H1 (cell line): ENCODE measurements around the gene ATXN2. TPM values are rescaled to one million over a fixed set of nuclear protein-coding genes. Genes with fewer than 3 reads are reported as not detected.

Source experiments
- CTCF ChIA-PET: fragments of 300-600 bp; sonication (Branson Sonifier 250); formaldehyde crosslinking; loops from one replicate; lab custom pipeline; 2021; ENCODE audit not compliant: partially characterized antibody; lab: Charles Lee
- POLR2A ChIA-PET: fragments of 300-600 bp; sonication (Branson Sonifier 250); formaldehyde crosslinking; loops from one replicate; lab custom pipeline; 2021; ENCODE audit warnings: inconsistent platforms; ENCODE audit not compliant: partially characterized antibody; lab: Charles Lee
- DNase-seq, 2 experiments: peaks; one replicate each; pipeline versions ENCODE4 v3.0.0 to v3.0.0-alpha.2; 2010 to 2022; ENCODE audit warnings: low spot score in 2 of 2, low read depth in 1 of 2, mixed read lengths in 1 of 2
- FAIRE-seq: peaks from 2 replicates; lab custom pipeline; 2011; peaks lifted over from hg19 to GRCh38; lab: Jason Lieb, UNC
- H2AFZ ChIP-seq: 2 replicates; pipeline ENCODE4 v1.8.1; 2012; ENCODE audit warnings: low read length, inconsistent platforms
- H2AK5ac ChIP-seq: 2 replicates; pipeline ENCODE4 v1.6.1; 2013; ENCODE audit warnings: low read depth, low read length
- H2BK120ac ChIP-seq: replicated peaks from 2 replicates; pipeline ENCODE3; 2013; ENCODE audit warnings: low read depth, low read length, inconsistent platforms
- H2BK12ac ChIP-seq: 2 replicates; pipeline ENCODE4 v1.6.1; 2013; ENCODE audit warnings: low read depth, low read length
- H2BK15ac ChIP-seq: 2 replicates; pipeline ENCODE4 v1.6.1; 2013; ENCODE audit warnings: low read length
- H2BK20ac ChIP-seq: 2 replicates; pipeline ENCODE4 v1.6.1; 2013; ENCODE audit warnings: low read length
- H2BK5ac ChIP-seq: 2 replicates; pipeline ENCODE4 v1.6.1; 2013; ENCODE audit warnings: low read depth, low read length
- H3K14ac ChIP-seq: 2 replicates; pipeline ENCODE4 v1.6.1; 2013; ENCODE audit warnings: inconsistent platforms; ENCODE audit not compliant: insufficient read length
- H3K18ac ChIP-seq: 2 replicates; pipeline ENCODE4 v1.6.1; 2013; ENCODE audit warnings: low read length; ENCODE audit errors: extremely low read depth
- H3K23ac ChIP-seq: 2 replicates; pipeline ENCODE4 v1.6.1; 2013; ENCODE audit warnings: inconsistent platforms; ENCODE audit not compliant: insufficient read length
- H3K23me2 ChIP-seq: 2 replicates; pipeline ENCODE4 v1.6.1; 2013; ENCODE audit warnings: low read depth, low read length
- H3K27ac ChIP-seq: 2 replicates; pipeline ENCODE4 v1.6.1; 2011; ENCODE audit warnings: low read depth, low read length, inconsistent platforms
- H3K27me3 ChIP-seq, 4 experiments: replicated peaks in 1 of 4; 1 replicate in 1 of 4; 2 replicates in 3 of 4; pipeline versions ENCODE4 v1.6.1 to v1.8.1; 2011 to 2013; ENCODE audit warnings: low read length in 3 of 4, mild to moderate bottlenecking in 3 of 4, inconsistent platforms in 2 of 4, mixed read lengths in 2 of 4, moderate library complexity in 1 of 4; ENCODE audit not compliant: control insufficient read depth in 3 of 4, insufficient read depth in 3 of 4; ENCODE audit errors: extremely low read depth in 1 of 4
- H3K36me3 ChIP-seq, 4 experiments: 2 replicates each; pipeline versions ENCODE4 v1.6.1 to v1.8.1; 2011 to 2013; ENCODE audit warnings: mild to moderate bottlenecking in 4 of 4, low read length in 3 of 4, moderate library complexity in 2 of 4, control low read depth in 1 of 4, inconsistent platforms in 1 of 4; ENCODE audit not compliant: insufficient read depth in 4 of 4, control insufficient read depth in 2 of 4
- H3K4ac ChIP-seq: replicated peaks from 2 replicates; pipeline ENCODE3; 2013; ENCODE audit warnings: low read length, low read depth, mixed read lengths, inconsistent platforms; ENCODE audit not compliant: insufficient read length
- H3K4me1 ChIP-seq, 4 experiments: replicated peaks in 1 of 4; 1 replicate in 1 of 4; 2 replicates in 3 of 4; pipeline versions ENCODE4 v1.6.1 to v1.8.1; 2011 to 2013; ENCODE audit warnings: low read length in 3 of 4, inconsistent platforms in 2 of 4, mixed read lengths in 1 of 4; ENCODE audit not compliant: insufficient read depth in 4 of 4, control insufficient read depth in 3 of 4
- H3K4me2 ChIP-seq, 2 experiments: 2 replicates each; pipeline versions ENCODE4 v1.6.1 to v1.8.1; 2011 to 2013; ENCODE audit warnings: low read depth in 2 of 2, low read length in 2 of 2, control low read depth in 1 of 2, inconsistent platforms in 1 of 2, mild to moderate bottlenecking in 1 of 2; ENCODE audit not compliant: insufficient read depth in 1 of 2
- H3K4me3 ChIP-seq, 4 experiments: fragments of 200-600, 300-600 bp in 1 of 4; sonication (generic), shearing (Covaris generic), sonication (Bioruptor Twin) in 1 of 4; 2 replicates each; pipeline versions ENCODE4 v1.5.1 to v1.8.1; 2011 to 2016; ENCODE audit warnings: low read length in 4 of 4, low read depth in 3 of 4, control low read depth in 2 of 4, inconsistent platforms in 2 of 4, mild to moderate bottlenecking in 2 of 4, mixed read lengths in 1 of 4, moderate library complexity in 1 of 4; ENCODE audit not compliant: insufficient read depth in 2 of 4; ENCODE audit errors: extremely low read depth in 1 of 4
- H3K56ac ChIP-seq: replicated peaks from 2 replicates; pipeline ENCODE3; 2013; ENCODE audit warnings: low read depth, mild to moderate bottlenecking, mixed read lengths, low read length, inconsistent platforms; ENCODE audit not compliant: insufficient read length
- H3K79me1 ChIP-seq: 2 replicates; pipeline ENCODE4 v1.6.1; 2013; ENCODE audit warnings: low read depth, low read length, control low read depth
- H3K79me2 ChIP-seq, 2 experiments: 2 replicates each; pipeline versions ENCODE4 v1.6.1 to v1.8.1; 2012 to 2013; ENCODE audit warnings: low read length in 2 of 2, mild to moderate bottlenecking in 2 of 2, inconsistent platforms in 1 of 2; ENCODE audit not compliant: insufficient read depth in 2 of 2, control insufficient read depth in 1 of 2
- H3K9ac ChIP-seq, 4 experiments: replicated peaks in 1 of 4; 1 replicate in 1 of 4; 2 replicates in 3 of 4; pipeline versions ENCODE4 v1.6.1 to v1.8.1; 2011 to 2013; ENCODE audit warnings: low read depth in 3 of 4, low read length in 3 of 4, control low read depth in 2 of 4, mild to moderate bottlenecking in 2 of 4, moderate library complexity in 2 of 4, inconsistent platforms in 1 of 4; ENCODE audit errors: extremely low read depth in 1 of 4
- H3K9me3 ChIP-seq, 2 experiments: 2 replicates each; pipeline versions ENCODE4 v1.6.1 to v1.8.1; 2012 to 2013; ENCODE audit warnings: mild to moderate bottlenecking in 2 of 2, moderate library complexity in 2 of 2, control low read depth in 1 of 2, inconsistent platforms in 1 of 2, low read depth in 1 of 2, low read length in 1 of 2, mixed read lengths in 1 of 2; ENCODE audit not compliant: insufficient read depth in 2 of 2
- H4K20me1 ChIP-seq, 2 experiments: replicated peaks in 1 of 2; 2 replicates each; pipeline versions ENCODE3 to v1.8.1; 2011 to 2013; ENCODE audit warnings: inconsistent platforms in 2 of 2, low read length in 2 of 2, mild to moderate bottlenecking in 1 of 2; ENCODE audit not compliant: insufficient read depth in 2 of 2, control insufficient read depth in 1 of 2
- H4K5ac ChIP-seq: 2 replicates; pipeline ENCODE4 v1.6.1; 2013; ENCODE audit warnings: low read length, low read depth, mixed read lengths, inconsistent platforms; ENCODE audit not compliant: insufficient read length
- H4K8ac ChIP-seq: 2 replicates; pipeline ENCODE4 v1.8.0; 2013; ENCODE audit warnings: mild to moderate bottlenecking, moderate library complexity, low read length, inconsistent platforms; ENCODE audit not compliant: insufficient read depth; ENCODE audit errors: extremely low read depth
- H4K91ac ChIP-seq: replicated peaks from 2 replicates; pipeline ENCODE3; 2013; ENCODE audit warnings: low read length, mixed read lengths, inconsistent platforms; ENCODE audit not compliant: insufficient read length
- ASH2L ChIP-seq: fragments of 200-600, 300-600 bp; sonication (generic); IDR thresholded peaks from one replicate; pipeline ENCODE4 v1.7.1; 2017; ENCODE audit warnings: low read length
- HDAC6 ChIP-seq: IDR thresholded peaks from one replicate; pipeline ENCODE4 v1.7.1; 2012; ENCODE audit warnings: low read depth, mild to moderate bottlenecking, inconsistent platforms, low read length, moderate library complexity
- KDM4A ChIP-seq: IDR thresholded peaks from one replicate; pipeline ENCODE4 v1.7.1; 2012; ENCODE audit warnings: low read depth, mild to moderate bottlenecking, moderate library complexity, low read length, inconsistent platforms; ENCODE audit not compliant: severe bottlenecking
- NRF1 ChIP-seq: IDR thresholded peaks from 2 replicates; pipeline ENCODE4 v1.6.1; 2011; ENCODE audit warnings: mild to moderate bottlenecking, low read depth, low read length, improper control_type of control experiment
- PHF8 ChIP-seq: fragments of 200-600 bp; sonication (generic); conservative IDR thresholded peaks from 2 replicates; pipeline ENCODE4 v1.7.1; 2012; ENCODE audit warnings: low read depth, mild to moderate bottlenecking, inconsistent platforms, low read length, moderate library complexity
- POLR2AphosphoS5 ChIP-seq: IDR thresholded peaks from 2 replicates; pipeline ENCODE4 v1.6.1; 2011; ENCODE audit warnings: low read depth, low read length
- RBBP5 ChIP-seq: IDR thresholded peaks from 2 replicates; pipeline ENCODE4 v1.7.1; 2012; ENCODE audit warnings: low read depth, mild to moderate bottlenecking, inconsistent platforms, low read length, moderate library complexity, borderline replicate concordance
- SAP30 ChIP-seq: fragments of 300-600 bp; sonication (generic); IDR thresholded peaks from 2 replicates; pipeline ENCODE4 v1.7.1; 2012; ENCODE audit warnings: low read length, moderate library complexity, mild to moderate bottlenecking, inconsistent platforms; ENCODE audit not compliant: insufficient read depth, insufficient replicate concordance
- SUZ12 ChIP-seq: fragments of 200-600 bp; sonication (generic); IDR thresholded peaks from 2 replicates; pipeline ENCODE4 v1.6.1; 2012; ENCODE audit warnings: mild to moderate bottlenecking, inconsistent platforms, low read length, moderate library complexity, mixed read lengths
- TAF1 ChIP-seq: IDR thresholded peaks from 2 replicates; pipeline ENCODE4 v1.6.1; 2011; ENCODE audit warnings: mild to moderate bottlenecking, low read depth, low read length
- WGBS, 2 experiments: shearing (Covaris generic) in 1 of 2; methylation state at CpG; one replicate each; pipeline versions ENCODE4 v1.1.6 to v1.1.7; 2013 to 2015; ENCODE audit warnings: low lambda C conversion rate in 2 of 2, mixed read lengths in 2 of 2, inconsistent platforms in 1 of 2, low coverage in 1 of 2, missing lambda C conversion rate in 1 of 2; ENCODE audit not compliant: insufficient replicate concordance in 2 of 2, insufficient coverage in 1 of 2, insufficient read length in 1 of 2; ENCODE audit errors: extremely low coverage in 1 of 2, missing lambda C conversion rate in 1 of 2; 5-methylcytosine and 5-hydroxymethylcytosine counted together
- polyA plus RNA-seq, 7 experiments: library from polyadenylated mRNA; depleted of rRNA in 3 of 7; stranded (reverse) in 5 of 7; unstranded in 2 of 7; fragments of >200 nt in 5 of 7; fragments of 200-250 nt in 2 of 7; gene quantifications; 1 replicate in 5 of 7; 2 replicates in 1 of 7; 4 replicates in 1 of 7; pipeline versions ENCODE4 v1.2.1 to v1.2.3, GENCODE V29; 2011 to 2013; ENCODE audit warnings: missing spikeins in 2 of 7, mixed read lengths in 2 of 7
- total RNA-seq: library from RNA; stranded (reverse); fragmentation: NEBNext Ultra II Directional; extraction: Animal tissue kit (Norgen Biotek cat#: 25700); gene quantifications from 2 replicates; pipeline ENCODE4 v1.2.1, GENCODE V29; 2021
- TF ChIP-seq, protein P1 (sequence below): IDR thresholded peaks from 2 replicates; pipeline ENCODE4 v1.6.1; 2012; ENCODE audit warnings: inconsistent platforms

Gene ATXN2
- total and polyA plus RNA-seq, 2 of the 8 experiments (the other 6 are each of a cell fraction or from before 2014, with no cell fraction given) = 46.6 to 80.7 TPM

DNA sequence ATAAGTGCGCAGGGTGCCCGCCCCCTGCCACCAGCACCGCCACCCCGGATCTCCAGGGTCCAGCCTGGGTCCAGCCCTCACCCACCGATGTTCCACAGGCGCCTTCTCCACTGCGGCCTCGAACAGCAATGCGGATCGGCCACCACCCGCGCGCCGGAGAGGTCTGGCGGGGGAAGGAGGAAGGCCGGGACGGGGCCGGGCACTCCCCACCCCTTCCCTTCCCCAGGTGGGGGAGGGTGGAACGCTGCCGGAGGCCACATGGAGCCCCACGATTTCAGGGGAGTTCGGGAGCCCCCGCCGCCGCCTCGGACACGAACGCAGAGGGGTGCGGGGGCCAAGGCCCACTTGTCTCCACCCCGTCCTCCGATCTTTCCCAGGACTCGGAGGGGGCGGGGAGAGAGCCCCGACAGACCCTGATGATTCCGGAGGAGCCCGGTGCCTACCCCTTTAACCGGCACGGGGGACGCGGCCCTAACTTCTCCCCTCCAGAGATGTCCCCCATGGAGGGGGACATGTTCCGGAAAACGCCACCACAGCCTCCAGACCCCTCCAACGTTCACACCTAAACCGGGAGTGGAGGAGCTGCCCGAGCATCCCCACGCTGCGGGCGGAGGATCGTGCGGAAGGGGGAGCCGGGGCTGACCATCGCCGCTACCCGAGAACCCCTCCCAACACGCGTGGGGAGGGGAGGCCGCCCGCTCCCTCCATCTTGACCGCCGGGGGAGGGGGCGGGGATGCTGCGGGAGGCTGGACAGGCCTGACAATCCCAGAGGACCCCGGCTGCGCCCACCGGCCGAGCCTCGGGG lies 1.1 kb downstream of the ATXN2 start:
- Histone ChIP-seq H2BK15ac (no peak overlapping the region), H3K23ac (no peak overlapping the region), H3K4me1 (peaks cover 0 to 6% (median 1%) of the 10 kb centered on the region in 4 experiments; a peak in 4 of 7 replicates), H2BK120ac (no peak overlapping the region), H3K18ac (peak overlapping the region; percentile 83), H3K4me2 (peak overlapping the region; percentile 91 to 96), H3K56ac (peak overlapping the region; percentile 16), H3K23me2 (peaks cover 15% of the 10 kb centered on the region), H2AK5ac (no peak overlapping the region), H3K27ac (no peak overlapping the region), H3K9me3 (no peaks in the 10 kb centered on the region), H3K79me1 (no peaks in the 10 kb centered on the region), H4K8ac (peak overlapping the region; percentile 75; the same call in 1 of the 2 replicates), H2BK12ac (no peak overlapping the region), H2AFZ (no peak overlapping the region), H4K91ac (peak overlapping the region; percentile 74), H3K27me3 (no peaks in the 10 kb centered on the region), H3K4ac (no peak overlapping the region), H2BK20ac (no peak overlapping the region), H4K20me1 (peaks cover 0 to 20% of the 10 kb centered on the region in 2 experiments), H3K79me2 (peaks cover 4 to 54% of the 10 kb centered on the region in 2 experiments), H4K5ac (peak overlapping the region; percentile 88), H3K4me3 (peak overlapping the region; percentile 89 to 94 (median 90)), H2BK5ac (peak overlapping the region; percentile 75; the same call in 1 of the 2 replicates), H3K14ac (no peak overlapping the region), H3K36me3 (no peaks in the 10 kb centered on the region), H3K9ac (peak overlapping the region; percentile 51 to 73 (median 54))
- ChIA-PET CTCF (no interaction called here), POLR2A (interaction anchor here (1.0 to 1.6 kb wide), 2 partner anchors 19 to 184 kb away, joined by 3 read pairs; no protein-coding TSS in a partner anchor)
- WGBS, 2 experiments = 3% methylated on average over 36 of the region's 67 CpGs; no CpG with 5 or more reads in 1 of the 2 experiments
- no peak for FAIRE-seq
- DNase-seq = peak in 1 of 2 experiments; percentile 71
- TF ChIP-seq, protein P1, sequence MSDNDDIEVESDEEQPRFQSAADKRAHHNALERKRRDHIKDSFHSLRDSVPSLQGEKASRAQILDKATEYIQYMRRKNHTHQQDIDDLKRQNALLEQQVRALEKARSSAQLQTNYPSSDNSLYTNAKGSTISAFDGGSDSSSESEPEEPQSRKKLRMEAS = peak; percentile 7; the same call in 1 of the 2 replicates
- TF ChIP-seq POLR2AphosphoS5 (0 out of 2 replicates have a peak, but pooled peaks have one; percentile 19), SAP30 (no peak), PHF8 (0 out of 2 replicates have a peak, but pooled peaks have one; percentile 10), KDM4A (peak; percentile 63), NRF1 (no peak), RBBP5 (peak; percentile 68; the same call in 1 of the 2 replicates), ASH2L (peak; percentile 1), HDAC6 (no peak), SUZ12 (0 out of 2 replicates have a peak, but pooled peaks have one; percentile 6), TAF1 (0 out of 2 replicates have a peak, but pooled peaks have one; percentile 22)
